H1 (cell line): Measurements from ENCODE around the gene RREB1. TPM values are rescaled to one million over a fixed set of nuclear protein-coding genes. Genes with fewer than 3 reads are reported as not detected.

ENCODE experiments used
- CTCF ChIA-PET: fragments of 300-600 bp; sonication (Branson Sonifier 250); formaldehyde crosslinking; loops from one replicate; lab custom pipeline; 2021; ENCODE audit not compliant: partially characterized antibody; lab: Charles Lee
- POLR2A ChIA-PET: fragments of 300-600 bp; sonication (Branson Sonifier 250); formaldehyde crosslinking; loops from one replicate; lab custom pipeline; 2021; ENCODE audit warnings: inconsistent platforms; ENCODE audit not compliant: partially characterized antibody; lab: Charles Lee
- DNase-seq, 2 experiments: peaks; one replicate each; pipeline versions ENCODE4 v3.0.0 to v3.0.0-alpha.2; 2010 to 2022; ENCODE audit warnings: low spot score in 2 of 2, low read depth in 1 of 2, mixed read lengths in 1 of 2
- FAIRE-seq: peaks from 2 replicates; lab custom pipeline; 2011; peaks lifted over from hg19 to GRCh38; lab: Jason Lieb, UNC
- H2AFZ ChIP-seq: 2 replicates; pipeline ENCODE4 v1.8.1; 2012; ENCODE audit warnings: low read length, inconsistent platforms
- H2AK5ac ChIP-seq: 2 replicates; pipeline ENCODE4 v1.6.1; 2013; ENCODE audit warnings: low read depth, low read length
- H2BK120ac ChIP-seq: replicated peaks from 2 replicates; pipeline ENCODE3; 2013; ENCODE audit warnings: low read depth, low read length, inconsistent platforms
- H2BK12ac ChIP-seq: 2 replicates; pipeline ENCODE4 v1.6.1; 2013; ENCODE audit warnings: low read depth, low read length
- H2BK15ac ChIP-seq: 2 replicates; pipeline ENCODE4 v1.6.1; 2013; ENCODE audit warnings: low read length
- H2BK20ac ChIP-seq: 2 replicates; pipeline ENCODE4 v1.6.1; 2013; ENCODE audit warnings: low read length
- H2BK5ac ChIP-seq: 2 replicates; pipeline ENCODE4 v1.6.1; 2013; ENCODE audit warnings: low read depth, low read length
- H3K14ac ChIP-seq: 2 replicates; pipeline ENCODE4 v1.6.1; 2013; ENCODE audit warnings: inconsistent platforms; ENCODE audit not compliant: insufficient read length
- H3K18ac ChIP-seq: 2 replicates; pipeline ENCODE4 v1.6.1; 2013; ENCODE audit warnings: low read length; ENCODE audit errors: extremely low read depth
- H3K23ac ChIP-seq: 2 replicates; pipeline ENCODE4 v1.6.1; 2013; ENCODE audit warnings: inconsistent platforms; ENCODE audit not compliant: insufficient read length
- H3K23me2 ChIP-seq: 2 replicates; pipeline ENCODE4 v1.6.1; 2013; ENCODE audit warnings: low read depth, low read length
- H3K27ac ChIP-seq: 2 replicates; pipeline ENCODE4 v1.6.1; 2011; ENCODE audit warnings: low read depth, low read length, inconsistent platforms
- H3K27me3 ChIP-seq, 4 experiments: replicated peaks in 1 of 4; 1 replicate in 1 of 4; 2 replicates in 3 of 4; pipeline versions ENCODE4 v1.6.1 to v1.8.1; 2011 to 2013; ENCODE audit warnings: low read length in 3 of 4, mild to moderate bottlenecking in 3 of 4, inconsistent platforms in 2 of 4, mixed read lengths in 2 of 4, moderate library complexity in 1 of 4; ENCODE audit not compliant: control insufficient read depth in 3 of 4, insufficient read depth in 3 of 4; ENCODE audit errors: extremely low read depth in 1 of 4
- H3K36me3 ChIP-seq, 4 experiments: 2 replicates each; pipeline versions ENCODE4 v1.6.1 to v1.8.1; 2011 to 2013; ENCODE audit warnings: mild to moderate bottlenecking in 4 of 4, low read length in 3 of 4, moderate library complexity in 2 of 4, control low read depth in 1 of 4, inconsistent platforms in 1 of 4; ENCODE audit not compliant: insufficient read depth in 4 of 4, control insufficient read depth in 2 of 4
- H3K4ac ChIP-seq: replicated peaks from 2 replicates; pipeline ENCODE3; 2013; ENCODE audit warnings: low read length, low read depth, mixed read lengths, inconsistent platforms; ENCODE audit not compliant: insufficient read length
- H3K4me1 ChIP-seq, 4 experiments: replicated peaks in 1 of 4; 1 replicate in 1 of 4; 2 replicates in 3 of 4; pipeline versions ENCODE4 v1.6.1 to v1.8.1; 2011 to 2013; ENCODE audit warnings: low read length in 3 of 4, inconsistent platforms in 2 of 4, mixed read lengths in 1 of 4; ENCODE audit not compliant: insufficient read depth in 4 of 4, control insufficient read depth in 3 of 4
- H3K4me2 ChIP-seq, 2 experiments: 2 replicates each; pipeline versions ENCODE4 v1.6.1 to v1.8.1; 2011 to 2013; ENCODE audit warnings: low read depth in 2 of 2, low read length in 2 of 2, control low read depth in 1 of 2, inconsistent platforms in 1 of 2, mild to moderate bottlenecking in 1 of 2; ENCODE audit not compliant: insufficient read depth in 1 of 2
- H3K4me3 ChIP-seq, 4 experiments: fragments of 200-600, 300-600 bp in 1 of 4; sonication (generic), shearing (Covaris generic), sonication (Bioruptor Twin) in 1 of 4; 2 replicates each; pipeline versions ENCODE4 v1.5.1 to v1.8.1; 2011 to 2016; ENCODE audit warnings: low read length in 4 of 4, low read depth in 3 of 4, control low read depth in 2 of 4, inconsistent platforms in 2 of 4, mild to moderate bottlenecking in 2 of 4, mixed read lengths in 1 of 4, moderate library complexity in 1 of 4; ENCODE audit not compliant: insufficient read depth in 2 of 4; ENCODE audit errors: extremely low read depth in 1 of 4
- H3K56ac ChIP-seq: replicated peaks from 2 replicates; pipeline ENCODE3; 2013; ENCODE audit warnings: low read depth, mild to moderate bottlenecking, mixed read lengths, low read length, inconsistent platforms; ENCODE audit not compliant: insufficient read length
- H3K79me1 ChIP-seq: 2 replicates; pipeline ENCODE4 v1.6.1; 2013; ENCODE audit warnings: low read depth, low read length, control low read depth
- H3K79me2 ChIP-seq, 2 experiments: 2 replicates each; pipeline versions ENCODE4 v1.6.1 to v1.8.1; 2012 to 2013; ENCODE audit warnings: low read length in 2 of 2, mild to moderate bottlenecking in 2 of 2, inconsistent platforms in 1 of 2; ENCODE audit not compliant: insufficient read depth in 2 of 2, control insufficient read depth in 1 of 2
- H3K9ac ChIP-seq, 4 experiments: replicated peaks in 1 of 4; 1 replicate in 1 of 4; 2 replicates in 3 of 4; pipeline versions ENCODE4 v1.6.1 to v1.8.1; 2011 to 2013; ENCODE audit warnings: low read depth in 3 of 4, low read length in 3 of 4, control low read depth in 2 of 4, mild to moderate bottlenecking in 2 of 4, moderate library complexity in 2 of 4, inconsistent platforms in 1 of 4; ENCODE audit errors: extremely low read depth in 1 of 4
- H3K9me3 ChIP-seq, 2 experiments: 2 replicates each; pipeline versions ENCODE4 v1.6.1 to v1.8.1; 2012 to 2013; ENCODE audit warnings: mild to moderate bottlenecking in 2 of 2, moderate library complexity in 2 of 2, control low read depth in 1 of 2, inconsistent platforms in 1 of 2, low read depth in 1 of 2, low read length in 1 of 2, mixed read lengths in 1 of 2; ENCODE audit not compliant: insufficient read depth in 2 of 2
- H4K20me1 ChIP-seq, 2 experiments: replicated peaks in 1 of 2; 2 replicates each; pipeline versions ENCODE3 to v1.8.1; 2011 to 2013; ENCODE audit warnings: inconsistent platforms in 2 of 2, low read length in 2 of 2, mild to moderate bottlenecking in 1 of 2; ENCODE audit not compliant: insufficient read depth in 2 of 2, control insufficient read depth in 1 of 2
- H4K5ac ChIP-seq: 2 replicates; pipeline ENCODE4 v1.6.1; 2013; ENCODE audit warnings: low read length, low read depth, mixed read lengths, inconsistent platforms; ENCODE audit not compliant: insufficient read length
- H4K8ac ChIP-seq: 2 replicates; pipeline ENCODE4 v1.8.0; 2013; ENCODE audit warnings: mild to moderate bottlenecking, moderate library complexity, low read length, inconsistent platforms; ENCODE audit not compliant: insufficient read depth; ENCODE audit errors: extremely low read depth
- H4K91ac ChIP-seq: replicated peaks from 2 replicates; pipeline ENCODE3; 2013; ENCODE audit warnings: low read length, mixed read lengths, inconsistent platforms; ENCODE audit not compliant: insufficient read length
- CBX5 ChIP-seq: fragments of 300-800, 300-1000 bp; sonication (generic); IDR thresholded peaks from 2 replicates; pipeline ENCODE4 v1.7.1; 2016; ENCODE audit warnings: antibody characterized with exemption, low read length, low read depth
- EZH2 ChIP-seq: fragments of 200-600 bp; sonication (generic); IDR thresholded peaks from 2 replicates; pipeline ENCODE4 v1.7.1; 2012; ENCODE audit warnings: low read depth, mild to moderate bottlenecking, moderate library complexity, low read length, inconsistent platforms; ENCODE audit not compliant: severe bottlenecking
- GABPA ChIP-seq: IDR thresholded peaks from 2 replicates; pipeline ENCODE4 v1.6.1; 2011; ENCODE audit warnings: mild to moderate bottlenecking, low read length, moderate library complexity, borderline replicate concordance; ENCODE audit not compliant: insufficient read depth
- KDM5A ChIP-seq: fragments of 200-600 bp; IDR thresholded peaks from 2 replicates; pipeline ENCODE4 v1.7.1; 2012; ENCODE audit warnings: mild to moderate bottlenecking, low read length, inconsistent platforms, mixed read lengths
- RAD21 ChIP-seq, 2 experiments: IDR thresholded peaks in 1 of 2; conservative IDR thresholded peaks in 1 of 2; 2 replicates each; pipeline ENCODE4 v1.6.1; 2011; ENCODE audit warnings: low read depth in 2 of 2, low read length in 2 of 2, improper control_type of control experiment in 1 of 2, inconsistent platforms in 1 of 2, mild to moderate bottlenecking in 1 of 2, moderate library complexity in 1 of 2
- RFX5 ChIP-seq: IDR thresholded peaks from 2 replicates; pipeline ENCODE4 v1.6.1; 2011; ENCODE audit warnings: low read depth, low read length, improper control_type of control experiment, borderline replicate concordance
- SAP30 ChIP-seq: fragments of 300-600 bp; sonication (generic); IDR thresholded peaks from 2 replicates; pipeline ENCODE4 v1.7.1; 2012; ENCODE audit warnings: low read length, moderate library complexity, mild to moderate bottlenecking, inconsistent platforms; ENCODE audit not compliant: insufficient read depth, insufficient replicate concordance
- SP4 ChIP-seq: IDR thresholded peaks from 2 replicates; pipeline ENCODE4 v1.6.1; 2012; ENCODE audit warnings: low read length, inconsistent platforms
- WGBS, 2 experiments: shearing (Covaris generic) in 1 of 2; methylation state at CpG; one replicate each; pipeline versions ENCODE4 v1.1.6 to v1.1.7; 2013 to 2015; ENCODE audit warnings: low lambda C conversion rate in 2 of 2, mixed read lengths in 2 of 2, inconsistent platforms in 1 of 2, low coverage in 1 of 2, missing lambda C conversion rate in 1 of 2; ENCODE audit not compliant: insufficient replicate concordance in 2 of 2, insufficient coverage in 1 of 2, insufficient read length in 1 of 2; ENCODE audit errors: extremely low coverage in 1 of 2, missing lambda C conversion rate in 1 of 2; 5-methylcytosine and 5-hydroxymethylcytosine counted together
- polyA plus RNA-seq, 7 experiments: library from polyadenylated mRNA; depleted of rRNA in 3 of 7; stranded (reverse) in 5 of 7; unstranded in 2 of 7; fragments of >200 nt in 5 of 7; fragments of 200-250 nt in 2 of 7; gene quantifications; 1 replicate in 5 of 7; 2 replicates in 1 of 7; 4 replicates in 1 of 7; pipeline versions ENCODE4 v1.2.1 to v1.2.3, GENCODE V29; 2011 to 2013; ENCODE audit warnings: missing spikeins in 2 of 7, mixed read lengths in 2 of 7
- total RNA-seq: library from RNA; stranded (reverse); fragmentation: NEBNext Ultra II Directional; extraction: Animal tissue kit (Norgen Biotek cat#: 25700); gene quantifications from 2 replicates; pipeline ENCODE4 v1.2.1, GENCODE V29; 2021

RREB1 gene
- total and polyA plus RNA-seq, 2 of the 8 experiments (the other 6 are each of a cell fraction or from before 2014, with no cell fraction given): 3.9 to 34.7 TPM

DNA sequence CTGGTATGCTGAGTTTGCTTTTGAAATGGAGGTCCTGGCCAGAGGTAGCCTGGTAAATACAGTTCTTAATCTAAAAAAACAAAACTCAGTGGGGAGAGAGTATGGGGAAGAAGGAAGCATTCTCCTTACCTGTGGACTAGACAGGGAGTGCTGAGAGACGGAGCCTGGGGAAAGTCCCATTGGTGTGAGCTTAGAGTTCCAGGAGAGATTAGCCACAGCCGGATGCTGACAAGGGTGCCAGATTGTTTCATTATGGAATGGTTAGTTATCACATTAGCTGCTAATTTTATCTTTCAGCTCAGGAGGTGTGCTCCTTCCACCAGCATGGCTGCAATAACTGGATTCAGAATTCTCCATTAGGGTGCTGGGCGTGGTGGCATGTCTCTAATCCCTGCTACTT, 75.9 kb downstream of the RREB1 start:
- Histone ChIP-seq H4K91ac (no peak overlapping the region), H2BK5ac (no peak overlapping the region), H2BK120ac (no peak overlapping the region), H2BK12ac (no peak overlapping the region), H4K20me1 (no peaks in the 10 kb centered on the region), H3K14ac (no peak overlapping the region), H3K79me1 (peaks cover 2% of the 10 kb centered on the region; the same call in 1 of the 2 replicates), H3K79me2 (no peaks in the 10 kb centered on the region; a peak in 1 of 4 replicates), H3K9ac (no peak overlapping the region), H3K9me3 (no peaks in the 10 kb centered on the region), H3K23ac (no peak overlapping the region), H2AK5ac (no peak overlapping the region), H3K56ac (no peak overlapping the region), H3K23me2 (no peaks in the 10 kb centered on the region), H2BK15ac (no peak overlapping the region), H3K4ac (no peak overlapping the region), H3K27ac (no peak overlapping the region), H3K4me2 (no peak overlapping the region), H3K4me1 (no peaks in the 10 kb centered on the region), H4K5ac (no peak overlapping the region), H3K18ac (no peak overlapping the region), H3K27me3 (no peaks in the 10 kb centered on the region), H3K36me3 (peaks cover 0 to 12% (median 2%) of the 10 kb centered on the region in 4 experiments; a peak in 6 of 8 replicates), H3K4me3 (no peak overlapping the region), H2AFZ (no peak overlapping the region), H2BK20ac (no peak overlapping the region), H4K8ac (no peak overlapping the region)
- POLR2A ChIA-PET: no interaction called here
- WGBS, 2 experiments: 75% methylated on average over 3 of the region's 3 CpGs; no CpG with 5 or more reads in 1 of the 2 experiments
- TF ChIP-seq EZH2 (no peak), SP4 (no peak), RFX5 (no peak), RAD21 (IDR thresholded peaks at IDR 0.05 in 1 of 2, conservative IDR thresholded peaks at IDR 0.05 in 1 of 2; ENCODE audit: low read depth in 2 of 2, low read length in 2 of 2) (no peak), GABPA (no peak), SAP30 (no peak), CBX5 (no peak), KDM5A (no peak)
- FAIRE-seq (no peak), DNase-seq (no peak)
- CTCF ChIA-PET: interaction anchor here (0.6 to 1.1 kb wide), 4 partner anchors 20 to 67 kb away, joined by 3 to 4 read pairs (median 4); no protein-coding TSS in a partner anchor
